ENCODE data around the gene ZNF362. TPM values are rescaled to one million over a fixed set of nuclear protein-coding genes. Genes with fewer than 3 reads are reported as not detected.
A peak's percentile ranks its signal among the peaks of the same experiment; 100 is the strongest.

ZNF362 gene
- total RNA-seq, 1 donor from 2014 or later: 24.6 TPM

DNA sequence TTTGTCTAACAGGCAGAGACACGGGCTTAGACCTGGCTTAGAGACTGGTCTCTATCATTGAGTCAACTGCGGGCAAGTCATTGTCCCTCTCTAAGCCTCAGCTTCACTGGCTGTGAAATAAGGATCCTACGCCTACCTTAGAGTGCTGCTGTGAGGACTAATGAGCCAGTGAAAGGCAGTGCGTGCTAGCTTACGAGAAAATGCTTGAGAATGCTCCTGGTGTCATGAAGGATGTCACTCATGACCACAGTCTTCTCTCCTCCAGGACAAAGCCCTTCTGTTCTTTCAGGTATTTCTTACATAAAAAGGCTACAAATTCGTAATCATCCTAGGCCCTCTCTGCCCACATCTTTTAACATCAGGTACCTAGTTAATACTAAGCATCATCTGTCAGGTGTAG is 81.1 kb downstream of the ZNF362 start:
- peak overlapping the region; percentile 83 for H3K27ac ChIP-seq
- no peak for TF ChIP-seq POLR2AphosphoS5 (IDR thresholded peaks at IDR 0.05; ENCODE audit: insufficient read depth in 1 of 2, low read depth in 1 of 2)
- no peak for TF ChIP-seq POLR2A (IDR thresholded peaks at IDR 0.05)
- TF ChIP-seq, protein P1, sequence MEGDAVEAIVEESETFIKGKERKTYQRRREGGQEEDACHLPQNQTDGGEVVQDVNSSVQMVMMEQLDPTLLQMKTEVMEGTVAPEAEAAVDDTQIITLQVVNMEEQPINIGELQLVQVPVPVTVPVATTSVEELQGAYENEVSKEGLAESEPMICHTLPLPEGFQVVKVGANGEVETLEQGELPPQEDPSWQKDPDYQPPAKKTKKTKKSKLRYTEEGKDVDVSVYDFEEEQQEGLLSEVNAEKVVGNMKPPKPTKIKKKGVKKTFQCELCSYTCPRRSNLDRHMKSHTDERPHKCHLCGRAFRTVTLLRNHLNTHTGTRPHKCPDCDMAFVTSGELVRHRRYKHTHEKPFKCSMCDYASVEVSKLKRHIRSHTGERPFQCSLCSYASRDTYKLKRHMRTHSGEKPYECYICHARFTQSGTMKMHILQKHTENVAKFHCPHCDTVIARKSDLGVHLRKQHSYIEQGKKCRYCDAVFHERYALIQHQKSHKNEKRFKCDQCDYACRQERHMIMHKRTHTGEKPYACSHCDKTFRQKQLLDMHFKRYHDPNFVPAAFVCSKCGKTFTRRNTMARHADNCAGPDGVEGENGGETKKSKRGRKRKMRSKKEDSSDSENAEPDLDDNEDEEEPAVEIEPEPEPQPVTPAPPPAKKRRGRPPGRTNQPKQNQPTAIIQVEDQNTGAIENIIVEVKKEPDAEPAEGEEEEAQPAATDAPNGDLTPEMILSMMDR (IDR thresholded peaks at IDR 0.05): no peak
- intact Hi-C loops (cut with DNase I): no loop called here
- no peaks in the 10 kb centered on the region for H3K9me3 ChIP-seq
- peaks cover 0 to 9% of the 10 kb centered on the region in 2 donors for H3K36me3 ChIP-seq
- no peak overlapping the region for H3K4me3 ChIP-seq
- H3K27me3 ChIP-seq: no peaks in the 10 kb centered on the region
- DNase-seq (ENCODE audit: extremely low spot score in 2 of 2): no peak
- peaks cover 100% of the 10 kb centered on the region for H3K4me1 ChIP-seq

DNA sequence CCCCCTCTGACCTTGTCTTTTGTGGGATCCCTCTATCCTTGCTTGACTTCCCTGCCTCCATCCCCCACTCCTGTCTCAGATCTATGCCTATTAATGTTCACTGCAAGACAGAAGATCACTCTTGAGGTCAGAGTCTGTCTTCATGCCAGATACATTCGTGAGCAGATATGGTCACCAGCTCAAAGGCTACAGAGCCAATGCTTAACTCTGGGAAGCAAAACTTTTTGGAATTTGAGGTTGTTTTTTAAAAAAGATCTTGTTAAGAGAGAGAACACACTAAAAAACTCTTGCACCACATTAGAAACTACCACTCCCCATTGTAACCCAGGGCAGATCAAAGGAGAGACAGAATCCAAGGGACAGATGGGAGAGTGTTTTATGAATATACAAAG is 81.8 kb downstream of the ZNF362 start:
- DNase-seq (ENCODE audit: extremely low spot score in 2 of 2): no peak
- no peaks in the 10 kb centered on the region for H3K27me3 ChIP-seq
- TF ChIP-seq, protein P1 (IDR thresholded peaks at IDR 0.05): no peak
- TF ChIP-seq POLR2A (IDR thresholded peaks at IDR 0.05) (no peak), POLR2AphosphoS5 (IDR thresholded peaks at IDR 0.05; ENCODE audit: insufficient read depth in 1 of 2, low read depth in 1 of 2) (no peak)
- H3K4me1 ChIP-seq: peaks cover 100% of the 10 kb centered on the region
- no peaks in the 10 kb centered on the region for H3K9me3 ChIP-seq
- peak overlapping the region; percentile 83 for H3K27ac ChIP-seq
- H3K4me3 ChIP-seq: no peak overlapping the region
- peaks cover 0 to 3% of the 10 kb centered on the region in 2 donors for H3K36me3 ChIP-seq
- intact Hi-C loops (cut with DNase I): no loop called here

DNA sequence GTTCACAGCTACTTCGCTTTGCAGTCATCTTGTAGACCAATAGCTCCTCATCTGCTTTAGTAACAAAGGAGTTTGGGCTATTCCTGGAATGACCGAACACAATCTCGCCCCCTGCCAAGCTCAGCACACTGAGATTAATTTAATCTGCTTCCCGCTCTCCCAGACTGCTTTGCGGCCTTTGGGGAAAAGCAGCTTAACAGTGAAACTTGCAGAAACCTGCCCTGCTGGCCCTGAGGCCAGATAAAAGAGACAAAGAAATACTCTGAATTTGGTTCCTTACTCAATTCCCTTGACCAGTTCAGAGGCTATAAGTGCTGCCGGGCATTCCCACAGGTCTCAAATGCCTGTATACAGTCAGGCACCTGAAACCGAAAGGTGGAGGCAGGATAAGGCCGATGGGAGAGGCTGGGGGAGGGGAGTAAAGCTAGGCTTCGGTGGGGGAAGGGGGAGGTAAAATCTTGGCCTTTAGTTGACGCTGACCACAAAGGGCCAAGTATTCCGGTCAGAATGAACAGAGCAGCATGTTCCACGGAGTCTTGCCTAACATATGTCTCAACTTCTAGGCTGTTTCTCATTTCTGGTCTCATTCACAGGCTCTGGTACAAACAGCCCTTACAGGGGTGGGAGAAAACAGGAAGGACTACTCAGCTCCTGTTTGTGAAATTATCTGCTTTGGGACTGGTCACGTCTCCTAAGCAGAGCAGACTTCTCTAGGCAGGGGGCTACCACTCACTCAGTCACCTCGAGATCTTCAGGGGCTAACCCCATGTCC is 82.3 kb downstream of the ZNF362 start:
- Histone ChIP-seq H3K27me3 (no peaks in the 10 kb centered on the region), H3K36me3 (no peaks in the 10 kb centered on the region), H3K9me3 (no peaks in the 10 kb centered on the region), H3K27ac (peak overlapping the region; percentile 83), H3K4me1 (peaks cover 100% of the 10 kb centered on the region), H3K4me3 (peak overlapping the region; percentile 14 to 20)
- DNase-seq (ENCODE audit: extremely low spot score in 2 of 2): peak in 1 of 2 donors; percentile 95
- intact Hi-C loops (cut with DNase I): no loop called here
- TF ChIP-seq, protein P1 (IDR thresholded peaks at IDR 0.05): no peak
- peak; percentile 28 to 34 for TF ChIP-seq POLR2AphosphoS5 (IDR thresholded peaks at IDR 0.05; ENCODE audit: insufficient read depth in 1 of 2, low read depth in 1 of 2)

DNA sequence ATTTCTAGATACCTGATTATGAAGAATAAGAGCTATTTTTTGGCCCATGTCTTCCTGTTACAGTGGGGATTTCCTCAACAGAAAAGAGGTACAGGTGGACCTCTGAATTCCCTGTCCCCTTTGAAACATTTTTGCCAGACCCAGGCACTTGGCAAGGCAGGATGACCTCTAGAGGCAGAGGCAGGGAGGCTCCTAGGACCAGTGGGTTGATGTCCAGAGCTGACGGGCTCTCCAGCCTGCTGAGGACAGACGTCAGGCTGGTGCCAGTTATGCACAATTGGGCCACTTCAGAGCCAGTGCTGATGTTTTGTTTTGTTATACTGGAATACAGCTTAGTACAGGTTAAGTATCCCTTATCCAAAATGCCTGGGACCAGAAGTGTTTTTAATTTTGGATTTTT is 83.1 kb downstream of the ZNF362 start:
- intact Hi-C loops (cut with DNase I): no loop called here
- Histone ChIP-seq H3K36me3 (no peaks in the 10 kb centered on the region), H3K9me3 (no peaks in the 10 kb centered on the region), H3K4me3 (peak overlapping the region; percentile 14 to 20), H3K27me3 (no peaks in the 10 kb centered on the region), H3K4me1 (peaks cover 100% of the 10 kb centered on the region), H3K27ac (peak overlapping the region; percentile 83)
- no peak for TF ChIP-seq POLR2AphosphoS5 (IDR thresholded peaks at IDR 0.05; ENCODE audit: insufficient read depth in 1 of 2, low read depth in 1 of 2)
- TF ChIP-seq POLR2A (IDR thresholded peaks at IDR 0.05): no peak
- TF ChIP-seq, protein P1 (IDR thresholded peaks at IDR 0.05): no peak
- DNase-seq (ENCODE audit: extremely low spot score in 2 of 2): no peak

DNA sequence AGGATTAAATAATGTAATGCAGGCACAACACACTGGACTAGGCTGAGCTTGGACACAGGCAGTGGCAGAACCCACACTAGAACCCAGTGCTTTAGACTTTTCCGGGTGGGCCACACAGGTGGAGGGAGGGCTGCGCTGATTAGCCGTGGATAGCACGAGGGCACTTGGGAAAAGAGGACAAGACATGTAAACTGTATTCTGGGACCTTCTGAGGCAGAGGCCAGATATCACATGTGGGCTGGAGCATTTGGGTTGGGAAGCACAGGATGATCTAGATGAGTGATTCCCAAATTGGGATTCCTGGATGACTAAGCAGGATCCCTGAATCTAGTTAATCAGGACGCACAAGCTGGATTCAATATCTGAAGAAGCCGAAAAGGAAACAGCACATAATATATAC is 84.9 kb downstream of the ZNF362 start:
- peak overlapping the region; percentile 83 for H3K27ac ChIP-seq
- no peaks in the 10 kb centered on the region for H3K9me3 ChIP-seq
- H3K36me3 ChIP-seq: no peaks in the 10 kb centered on the region
- peaks cover 100% of the 10 kb centered on the region for H3K4me1 ChIP-seq
- intact Hi-C loops (cut with DNase I): no loop called here
- TF ChIP-seq, protein P1 (IDR thresholded peaks at IDR 0.05): no peak
- TF ChIP-seq POLR2A (IDR thresholded peaks at IDR 0.05): no peak
- no peak for TF ChIP-seq POLR2AphosphoS5 (IDR thresholded peaks at IDR 0.05; ENCODE audit: insufficient read depth in 1 of 2, low read depth in 1 of 2)
- DNase-seq (ENCODE audit: extremely low spot score in 2 of 2): no peak
- no peaks in the 10 kb centered on the region for H3K27me3 ChIP-seq
- no peak overlapping the region for H3K4me3 ChIP-seq
